K562 (cell line): ENCODE measurements around the gene REEP6. TPM values are rescaled to one million over a fixed set of nuclear protein-coding genes. Genes with fewer than 3 reads are reported as not detected.

Experiments
- CBFA2T2 ChIP-seq: fragments of 450-650 bp; conservative IDR thresholded peaks from 2 replicates; pipeline ENCODE4 v1.6.1; 2017; ENCODE audit warnings: mild to moderate bottlenecking
- CBX5 ChIP-seq: IDR thresholded peaks from 2 replicates; pipeline ENCODE4 v1.6.1; 2014; ENCODE audit warnings: low read depth, borderline replicate concordance
- CCAR2 ChIP-seq: fragments of 200-400 bp; formaldehyde crosslinking; IDR thresholded peaks from 2 replicates; pipeline ENCODE4 v1.6.1; 2017; ENCODE audit warnings: mild to moderate bottlenecking, low read depth, low read length
- FOXA3 ChIP-seq, 2 experiments: fragments of 450-650 bp in 1 of 2; sonication (generic) in 1 of 2; formaldehyde crosslinking; IDR thresholded peaks in 1 of 2; conservative IDR thresholded peaks in 1 of 2; 2 replicates each; pipeline versions ENCODE4 v1.4.0 to v1.8.0; 2020 to 2022; ENCODE audit warnings: mild to moderate bottlenecking in 2 of 2, missing genetic modification reagents in 1 of 2
- ILK ChIP-seq: fragments of 450-650 bp; IDR thresholded peaks from 2 replicates; pipeline ENCODE4 v1.6.1; 2016; ENCODE audit warnings: missing genetic modification characterization, low read depth, mild to moderate bottlenecking, missing compliant biosample characterization, moderate library complexity, borderline replicate concordance
- MYBL2 ChIP-seq, 2 experiments: fragments of 450-650 bp in 1 of 2; sonication (generic) in 1 of 2; formaldehyde crosslinking in 1 of 2; IDR thresholded peaks; 2 replicates each; pipeline versions ENCODE4 v1.6.1 to v1.8.1; 2017 to 2022; ENCODE audit warnings: borderline replicate concordance in 1 of 2, inconsistent platforms in 1 of 2, low read depth in 1 of 2, mild to moderate bottlenecking in 1 of 2, missing genetic modification reagents in 1 of 2, moderate library complexity in 1 of 2
- NELFE ChIP-seq: IDR thresholded peaks from 2 replicates; pipeline ENCODE4 v1.6.1; 2011; ENCODE audit warnings: mild to moderate bottlenecking; ENCODE audit not compliant: insufficient read depth, insufficient read length
- NFE2L1 ChIP-seq: fragments of 450-650 bp; IDR thresholded peaks from 2 replicates; pipeline ENCODE4 v1.6.1; 2016; ENCODE audit warnings: missing genetic modification characterization, low read depth, mild to moderate bottlenecking, missing compliant biosample characterization, moderate library complexity, borderline replicate concordance
- NR2C1 ChIP-seq, 2 experiments: fragments of 450-650 bp; IDR thresholded peaks; 2 replicates each; pipeline ENCODE4 v1.6.1; 2017; ENCODE audit warnings: mild to moderate bottlenecking in 2 of 2, antibody characterized with exemption in 1 of 2, inconsistent platforms in 1 of 2, missing compliant biosample characterization in 1 of 2, missing genetic modification characterization in 1 of 2
- PHF8 ChIP-seq: fragments of 200-600 bp; sonication (generic); IDR thresholded peaks from 2 replicates; pipeline ENCODE4 v1.6.1; 2012; ENCODE audit warnings: mixed run types, mild to moderate bottlenecking, inconsistent platforms, low read length, moderate library complexity, borderline replicate concordance
- SREBF1 ChIP-seq: fragments of 150-350 bp; IDR thresholded peaks from 2 replicates; pipeline ENCODE4 v1.6.1; 2014; ENCODE audit warnings: antibody characterized with exemption, low read depth, low read length, borderline replicate concordance
- SRSF1 ChIP-seq: fragments of 200-400 bp; formaldehyde crosslinking; IDR thresholded peaks from 2 replicates; pipeline ENCODE4 v1.6.1; 2017; ENCODE audit warnings: mild to moderate bottlenecking, low read depth, low read length, moderate library complexity
- TSC22D4 ChIP-seq: fragments of 450-650 bp; IDR thresholded peaks from 2 replicates; pipeline ENCODE4 v1.6.1; 2016; ENCODE audit warnings: missing genetic modification characterization, missing biosample characterization, control low read depth
- ZBTB7A ChIP-seq: IDR thresholded peaks from 2 replicates; pipeline ENCODE4 v1.6.1; 2011; ENCODE audit warnings: low read depth, mild to moderate bottlenecking, low read length, moderate library complexity, borderline replicate concordance; ENCODE audit not compliant: control insufficient read depth
- ZNF41 ChIP-seq: fragments of 250-450 bp; sonication (Bioruptor Pico); conservative IDR thresholded peaks from 2 replicates; pipeline ENCODE4 v1.4.0; 2020; ENCODE audit warnings: mild to moderate bottlenecking
- ZNF780A ChIP-seq: fragments of 250-450 bp; sonication (Bioruptor Pico); IDR thresholded peaks from 2 replicates; pipeline ENCODE4 v1.5.0; 2021; ENCODE audit warnings: mild to moderate bottlenecking
- polyA plus RNA-seq, 8 experiments: library from polyadenylated mRNA; depleted of rRNA in 4 of 8; stranded (reverse) in 5 of 8; unstranded in 3 of 8; fragments of >200 nt; fragmentation: Nextera tagmentation in 2 of 8; fragmentation: Illumina TruSeq in 1 of 8; extraction: Ambion mirVana in 2 of 8; extraction: Trizol in 1 of 8; gene quantifications; 2 replicates each; pipeline versions ENCODE4 v1.2.1 to v1.2.3, GENCODE V29; 2011 to 2014; ENCODE audit warnings: inconsistent platforms in 1 of 8, missing spikeins in 1 of 8
- total RNA-seq, 7 experiments: library from RNA; depleted of rRNA in 6 of 7; stranded (reverse); fragments of >200 nt in 6 of 7; fragmentation: Illumina TruSeq in 2 of 7; extraction: Trizol in 2 of 7; gene quantifications; 2 replicates each; pipeline versions ENCODE4 v1.2.1 to v1.2.3, GENCODE V29; 2011 to 2021; ENCODE audit warnings: low replicate concordance in 1 of 7
- TF ChIP-seq, protein P1 (sequence below): sonication (generic); formaldehyde crosslinking; IDR thresholded peaks from 2 replicates; pipeline ENCODE4 v1.8.0; 2022; ENCODE audit warnings: missing genetic modification reagents, mild to moderate bottlenecking, moderate library complexity, borderline replicate concordance
- TF ChIP-seq, protein P2 (sequence below): sonication (generic); formaldehyde crosslinking; IDR thresholded peaks from 2 replicates; pipeline ENCODE4 v1.8.0; 2022; ENCODE audit warnings: mild to moderate bottlenecking, missing genetic modification reagents, borderline replicate concordance
- TF ChIP-seq, protein P3 (sequence below): fragments of 250-450 bp; sonication (Bioruptor Pico); IDR thresholded peaks from 2 replicates; pipeline ENCODE4 v1.4.0; 2020; ENCODE audit warnings: mild to moderate bottlenecking, moderate library complexity

REEP6 gene
- total and polyA plus RNA-seq, 9 of the 15 experiments (the other 6 are each of a cell fraction or from before 2014, with no cell fraction given), result 1.2 to 64.2 (median 12.7) TPM

DNA sequence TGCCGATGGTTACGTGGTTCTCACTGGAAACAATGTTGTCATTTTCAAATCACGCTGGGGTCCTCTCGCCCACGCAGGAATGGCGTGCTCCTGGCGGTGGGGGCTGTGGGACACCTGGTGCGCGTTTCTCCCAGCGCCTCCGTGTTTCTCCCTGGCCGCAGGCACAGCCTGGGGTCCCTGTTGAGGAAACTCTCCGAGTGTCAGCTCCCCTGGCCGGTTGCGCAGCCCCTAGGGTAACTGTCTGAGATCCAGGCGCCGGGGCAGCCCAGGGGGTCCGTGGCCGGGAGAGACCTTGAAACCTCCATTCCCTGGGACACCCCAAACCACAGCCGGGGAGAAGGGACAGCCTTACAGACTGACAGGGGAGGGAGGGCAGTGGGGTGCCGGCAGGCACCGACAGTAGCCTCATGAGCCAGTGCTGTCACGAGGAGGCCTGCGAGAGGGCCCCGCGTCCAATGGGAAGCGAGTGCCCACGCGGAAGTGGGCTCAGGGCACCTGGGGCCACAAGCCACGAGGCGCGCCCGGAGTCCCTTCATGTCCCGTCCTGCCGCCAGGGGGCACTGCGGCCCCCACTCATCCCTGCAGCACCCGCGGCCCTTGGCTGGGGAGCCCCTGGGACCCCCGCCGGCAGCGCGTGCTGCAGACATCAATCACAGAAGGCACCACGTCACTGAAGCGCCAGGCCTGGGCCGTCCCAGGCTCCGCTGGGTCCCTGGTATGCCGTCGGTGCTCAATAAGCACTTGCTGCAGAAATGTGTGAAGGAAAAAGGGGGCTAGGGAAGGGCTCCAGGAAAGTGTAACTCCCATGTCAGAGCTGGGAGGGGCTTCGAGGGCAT is 12.3 kb downstream of the REEP6 start (continued):
- no peak for TF ChIP-seq ZNF41 (CRISPR knock-in tag)
- no peak for TF ChIP-seq MYBL2 (IDR thresholded peaks at IDR 0.05; ENCODE audit: low read depth)
- no peak for TF ChIP-seq MYBL2 (CRISPR knock-in tag; IDR thresholded peaks at IDR 0.05; ENCODE audit: borderline replicate concordance)
- no peak for TF ChIP-seq CCAR2
- TF ChIP-seq, protein P1, sequence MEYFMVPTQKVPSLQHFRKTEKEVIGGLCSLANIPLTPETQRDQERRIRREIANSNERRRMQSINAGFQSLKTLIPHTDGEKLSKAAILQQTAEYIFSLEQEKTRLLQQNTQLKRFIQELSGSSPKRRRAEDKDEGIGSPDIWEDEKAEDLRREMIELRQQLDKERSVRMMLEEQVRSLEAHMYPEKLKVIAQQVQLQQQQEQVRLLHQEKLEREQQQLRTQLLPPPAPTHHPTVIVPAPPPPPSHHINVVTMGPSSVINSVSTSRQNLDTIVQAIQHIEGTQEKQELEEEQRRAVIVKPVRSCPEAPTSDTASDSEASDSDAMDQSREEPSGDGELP (CRISPR knock-in tag), result peak; percentile 89
- TF ChIP-seq NFE2L1, result no peak
- TF ChIP-seq PHF8, result peak; percentile 54; the same call in 1 of the 2 replicates
- no peak for TF ChIP-seq CBX5
- peak in 1 of 2 experiments; percentile 73; a peak in 1 of 4 replicates for TF ChIP-seq FOXA3 (CRISPR knock-in tag; conservative IDR thresholded peaks at IDR 0.05 in 1 of 2, IDR thresholded peaks at IDR 0.05 in 1 of 2)
- no peak for TF ChIP-seq SREBF1
- peak; percentile 100 for TF ChIP-seq ZBTB7A
- TF ChIP-seq ILK (tag), result no peak
- TF ChIP-seq, protein P2, sequence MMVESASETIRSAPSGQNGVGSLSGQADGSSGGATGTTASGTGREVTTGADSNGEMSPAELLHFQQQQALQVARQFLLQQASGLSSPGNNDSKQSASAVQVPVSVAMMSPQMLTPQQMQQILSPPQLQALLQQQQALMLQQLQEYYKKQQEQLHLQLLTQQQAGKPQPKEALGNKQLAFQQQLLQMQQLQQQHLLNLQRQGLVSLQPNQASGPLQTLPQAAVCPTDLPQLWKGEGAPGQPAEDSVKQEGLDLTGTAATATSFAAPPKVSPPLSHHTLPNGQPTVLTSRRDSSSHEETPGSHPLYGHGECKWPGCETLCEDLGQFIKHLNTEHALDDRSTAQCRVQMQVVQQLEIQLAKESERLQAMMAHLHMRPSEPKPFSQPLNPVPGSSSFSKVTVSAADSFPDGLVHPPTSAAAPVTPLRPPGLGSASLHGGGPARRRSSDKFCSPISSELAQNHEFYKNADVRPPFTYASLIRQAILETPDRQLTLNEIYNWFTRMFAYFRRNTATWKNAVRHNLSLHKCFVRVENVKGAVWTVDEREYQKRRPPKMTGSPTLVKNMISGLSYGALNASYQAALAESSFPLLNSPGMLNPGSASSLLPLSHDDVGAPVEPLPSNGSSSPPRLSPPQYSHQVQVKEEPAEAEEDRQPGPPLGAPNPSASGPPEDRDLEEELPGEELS (CRISPR knock-in tag), result peak; percentile 86; the same call in 1 of the 2 replicates
- TF ChIP-seq NR2C1 (IDR thresholded peaks at IDR 0.05), result no peak
- TF ChIP-seq NR2C1 (tag; IDR thresholded peaks at IDR 0.05), result no peak
- no peak for TF ChIP-seq NELFE
- TF ChIP-seq CBFA2T2, result no peak
- TF ChIP-seq TSC22D4, result no peak
- no peak for TF ChIP-seq ZNF780A (CRISPR knock-in tag)
- TF ChIP-seq SRSF1, result no peak
- TF ChIP-seq, protein P3, sequence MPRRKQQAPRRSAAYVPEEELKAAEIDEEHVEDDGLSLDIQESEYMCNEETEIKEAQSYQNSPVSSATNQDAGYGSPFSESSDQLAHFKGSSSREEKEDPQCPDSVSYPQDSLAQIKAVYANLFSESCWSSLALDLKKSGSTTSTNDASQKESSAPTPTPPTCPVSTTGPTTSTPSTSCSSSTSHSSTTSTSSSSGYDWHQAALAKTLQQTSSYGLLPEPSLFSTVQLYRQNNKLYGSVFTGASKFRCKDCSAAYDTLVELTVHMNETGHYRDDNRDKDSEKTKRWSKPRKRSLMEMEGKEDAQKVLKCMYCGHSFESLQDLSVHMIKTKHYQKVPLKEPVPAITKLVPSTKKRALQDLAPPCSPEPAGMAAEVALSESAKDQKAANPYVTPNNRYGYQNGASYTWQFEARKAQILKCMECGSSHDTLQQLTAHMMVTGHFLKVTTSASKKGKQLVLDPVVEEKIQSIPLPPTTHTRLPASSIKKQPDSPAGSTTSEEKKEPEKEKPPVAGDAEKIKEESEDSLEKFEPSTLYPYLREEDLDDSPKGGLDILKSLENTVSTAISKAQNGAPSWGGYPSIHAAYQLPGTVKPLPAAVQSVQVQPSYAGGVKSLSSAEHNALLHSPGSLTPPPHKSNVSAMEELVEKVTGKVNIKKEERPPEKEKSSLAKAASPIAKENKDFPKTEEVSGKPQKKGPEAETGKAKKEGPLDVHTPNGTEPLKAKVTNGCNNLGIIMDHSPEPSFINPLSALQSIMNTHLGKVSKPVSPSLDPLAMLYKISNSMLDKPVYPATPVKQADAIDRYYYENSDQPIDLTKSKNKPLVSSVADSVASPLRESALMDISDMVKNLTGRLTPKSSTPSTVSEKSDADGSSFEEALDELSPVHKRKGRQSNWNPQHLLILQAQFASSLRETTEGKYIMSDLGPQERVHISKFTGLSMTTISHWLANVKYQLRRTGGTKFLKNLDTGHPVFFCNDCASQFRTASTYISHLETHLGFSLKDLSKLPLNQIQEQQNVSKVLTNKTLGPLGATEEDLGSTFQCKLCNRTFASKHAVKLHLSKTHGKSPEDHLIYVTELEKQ (CRISPR knock-in tag), result no peak
